T-helper 17 cell (primary cell): Measurements from ENCODE around the gene SEC22A. TPM values are rescaled to one million over a fixed set of nuclear protein-coding genes. Genes with fewer than 3 reads are reported as not detected.

Source experiments
- ATAC-seq: fragments of 150-1000 bp; cut with Tn5 transposase; 2 replicates; pipeline ENCODE4 v1.10.0; 2021; ENCODE audit warnings: mild to moderate bottlenecking, moderate library complexity
- DNase-seq, 3 donors: peaks; one replicate each; pipeline versions ENCODE4 v3.0.0 to v3.0.0-alpha.2; 2020 to 2021
- H3K9me3 ChIP-seq: one replicate; pipeline ENCODE4 v1.7.0; 2013; ENCODE audit warnings: low read length, mild to moderate bottlenecking; ENCODE audit not compliant: control insufficient read depth, poor library complexity, severe bottlenecking
- H3K27ac Mint-ChIP-seq: one replicate; pipeline ENCODE4 v1.8.0; 2022; ENCODE audit warnings: mild to moderate bottlenecking, moderate library complexity, mixed read lengths
- H3K27me3 Mint-ChIP-seq: one replicate; pipeline ENCODE4 v1.8.0; 2022; ENCODE audit warnings: mixed read lengths
- H3K36me3 Mint-ChIP-seq: one replicate; pipeline ENCODE4 v1.8.0; 2022; ENCODE audit warnings: low read depth, mixed read lengths
- H3K4me1 Mint-ChIP-seq: one replicate; pipeline ENCODE4 v1.8.0; 2022; ENCODE audit warnings: mild to moderate bottlenecking, mixed read lengths
- H3K4me3 Mint-ChIP-seq: one replicate; pipeline ENCODE4 v1.8.0; 2022; ENCODE audit warnings: mild to moderate bottlenecking, moderate library complexity, mixed read lengths
- total RNA-seq, 4 donors: library from RNA in 2 of 4; stranded (reverse) in 2 of 4; gene quantifications; one replicate each; pipeline ENCODE4 v1.2.3 and lab custom pipeline; 2022 to 2026

The SEC22A gene
- total RNA-seq, 2 donors from 2014 or later, result 17.2 to 19.2 TPM

- no peak for DNase-seq
- peaks cover 8% of the 10 kb centered on the region for H3K36me3 Mint-ChIP-seq
- peaks cover 10% of the 10 kb centered on the region for H3K4me1 Mint-ChIP-seq
- ATAC-seq, result peak; percentile 60
- no peaks in the 10 kb centered on the region for H3K27me3 Mint-ChIP-seq
- H3K9me3 ChIP-seq, result no peaks in the 10 kb centered on the region
- H3K27ac Mint-ChIP-seq, result peak overlapping the region; percentile 24
- H3K4me3 Mint-ChIP-seq, result no peak overlapping the region
Measured at GRCh38 chr3:123258811-123259420, 57.2 kb downstream of the SEC22A start.

- Mint-ChIP-seq H3K4me3 (no peak overlapping the region), H3K27ac (no peak overlapping the region), H3K36me3 (peaks cover 3% of the 10 kb centered on the region), H3K4me1 (no peaks in the 10 kb centered on the region), H3K27me3 (no peaks in the 10 kb centered on the region)
- no peak for ATAC-seq
- no peaks in the 10 kb centered on the region for H3K9me3 ChIP-seq
- DNase-seq, result no peak
Measured at GRCh38 chr3:123261666-123262065, 59.9 kb downstream of the SEC22A start.

GRCh38 chr3:123262226-123262625 lies 60.5 kb downstream of the SEC22A start:
- no peak overlapping the region for H3K4me3 Mint-ChIP-seq
- no peaks in the 10 kb centered on the region for H3K9me3 ChIP-seq
- no peak for ATAC-seq
- no peaks in the 10 kb centered on the region for H3K27me3 Mint-ChIP-seq
- H3K27ac Mint-ChIP-seq, result no peak overlapping the region
- H3K36me3 Mint-ChIP-seq, result peaks cover 3% of the 10 kb centered on the region
- H3K4me1 Mint-ChIP-seq, result no peaks in the 10 kb centered on the region
- DNase-seq, result no peak

GRCh38 chr3:123262868-123263267 lies 61.1 kb downstream of the SEC22A start:
- Mint-ChIP-seq H3K27me3 (no peaks in the 10 kb centered on the region), H3K27ac (no peak overlapping the region), H3K4me3 (no peak overlapping the region), H3K4me1 (no peaks in the 10 kb centered on the region), H3K36me3 (peaks cover 3% of the 10 kb centered on the region)
- H3K9me3 ChIP-seq, result no peaks in the 10 kb centered on the region
- DNase-seq, result no peak
- ATAC-seq, result no peak

GRCh38 chr3:123263941-123264340 lies 62.2 kb downstream of the SEC22A start:
- DNase-seq (no peak), ATAC-seq (no peak)
- H3K27ac Mint-ChIP-seq, result no peak overlapping the region
- H3K9me3 ChIP-seq, result no peaks in the 10 kb centered on the region
- peaks cover 3% of the 10 kb centered on the region for H3K36me3 Mint-ChIP-seq
- no peaks in the 10 kb centered on the region for H3K4me1 Mint-ChIP-seq
- no peaks in the 10 kb centered on the region for H3K27me3 Mint-ChIP-seq
- no peak overlapping the region for H3K4me3 Mint-ChIP-seq

- no peak overlapping the region for H3K27ac Mint-ChIP-seq
- H3K27me3 Mint-ChIP-seq, result no peaks in the 10 kb centered on the region
- no peaks in the 10 kb centered on the region for H3K4me1 Mint-ChIP-seq
- H3K4me3 Mint-ChIP-seq, result no peak overlapping the region
- H3K36me3 Mint-ChIP-seq, result no peaks in the 10 kb centered on the region
- ATAC-seq (no peak), DNase-seq (no peak)
- H3K9me3 ChIP-seq, result no peaks in the 10 kb centered on the region
Measured at GRCh38 chr3:123267821-123268220, 66.1 kb downstream of the SEC22A start.

- Mint-ChIP-seq H3K4me1 (no peaks in the 10 kb centered on the region), H3K27ac (no peak overlapping the region)
Measured at GRCh38 chr3:123270818-123271217, 69.1 kb downstream of the SEC22A start.

GRCh38 chr3:123271466-123272159 lies 69.9 kb downstream of the SEC22A start:
- Mint-ChIP-seq H3K4me3 (no peak overlapping the region), H3K27ac (no peak overlapping the region)

More at GRCh38 chr3:123270818-123271217, 69.1 kb downstream of the SEC22A start:
- DNase-seq (no peak), ATAC-seq (no peak)
- H3K27me3 Mint-ChIP-seq, result no peaks in the 10 kb centered on the region
- H3K4me3 Mint-ChIP-seq, result no peak overlapping the region
- no peaks in the 10 kb centered on the region for H3K36me3 Mint-ChIP-seq
- no peaks in the 10 kb centered on the region for H3K9me3 ChIP-seq

GRCh38 chr3:123272547-123272946 lies 70.8 kb downstream of the SEC22A start:
- H3K4me3 Mint-ChIP-seq, result no peak overlapping the region
- ATAC-seq (no peak), DNase-seq (no peak)
- no peaks in the 10 kb centered on the region for H3K27me3 Mint-ChIP-seq
- no peaks in the 10 kb centered on the region for H3K9me3 ChIP-seq
- peaks cover 2% of the 10 kb centered on the region for H3K4me1 Mint-ChIP-seq
- H3K36me3 Mint-ChIP-seq, result no peaks in the 10 kb centered on the region
- H3K27ac Mint-ChIP-seq, result no peak overlapping the region

More at GRCh38 chr3:123271466-123272159, 69.9 kb downstream of the SEC22A start:
- ATAC-seq (no peak), DNase-seq (no peak)
- no peaks in the 10 kb centered on the region for H3K27me3 Mint-ChIP-seq
- H3K36me3 Mint-ChIP-seq, result no peaks in the 10 kb centered on the region
- no peaks in the 10 kb centered on the region for H3K4me1 Mint-ChIP-seq
- H3K9me3 ChIP-seq, result no peaks in the 10 kb centered on the region

GRCh38 chr3:123275691-123276090 lies 73.9 kb downstream of the SEC22A start:
- no peaks in the 10 kb centered on the region for H3K27me3 Mint-ChIP-seq
- ATAC-seq (no peak), DNase-seq (no peak)
- H3K9me3 ChIP-seq, result no peaks in the 10 kb centered on the region
- no peak overlapping the region for H3K27ac Mint-ChIP-seq
- H3K4me3 Mint-ChIP-seq, result no peak overlapping the region
- H3K4me1 Mint-ChIP-seq, result peaks cover 2% of the 10 kb centered on the region
- no peaks in the 10 kb centered on the region for H3K36me3 Mint-ChIP-seq

- no peak for ATAC-seq
- H3K36me3 Mint-ChIP-seq, result no peaks in the 10 kb centered on the region
Measured at GRCh38 chr3:123276346-123277006, 74.7 kb downstream of the SEC22A start.

GRCh38 chr3:123277106-123277505 lies 75.4 kb downstream of the SEC22A start:
- no peak for DNase-seq
- no peak overlapping the region for H3K27ac Mint-ChIP-seq
- no peaks in the 10 kb centered on the region for H3K9me3 ChIP-seq

More at GRCh38 chr3:123276346-123277006, 74.7 kb downstream of the SEC22A start:
- no peak for DNase-seq
- H3K27me3 Mint-ChIP-seq, result no peaks in the 10 kb centered on the region
- H3K4me1 Mint-ChIP-seq, result peaks cover 2% of the 10 kb centered on the region
- no peak overlapping the region for H3K27ac Mint-ChIP-seq
- no peaks in the 10 kb centered on the region for H3K9me3 ChIP-seq
- H3K4me3 Mint-ChIP-seq, result no peak overlapping the region

GRCh38 chr3:123278446-123278845 lies 76.7 kb downstream of the SEC22A start:
- H3K4me1 Mint-ChIP-seq, result peaks cover 2% of the 10 kb centered on the region
- no peak overlapping the region for H3K4me3 Mint-ChIP-seq
- no peaks in the 10 kb centered on the region for H3K9me3 ChIP-seq
- H3K36me3 Mint-ChIP-seq, result peaks cover 2% of the 10 kb centered on the region
- no peak for DNase-seq
- no peak for ATAC-seq
- H3K27me3 Mint-ChIP-seq, result no peaks in the 10 kb centered on the region
- no peak overlapping the region for H3K27ac Mint-ChIP-seq

More at GRCh38 chr3:123277106-123277505, 75.4 kb downstream of the SEC22A start:
- peaks cover 2% of the 10 kb centered on the region for H3K36me3 Mint-ChIP-seq
- ATAC-seq, result no peak
- H3K4me3 Mint-ChIP-seq, result no peak overlapping the region
- H3K4me1 Mint-ChIP-seq, result peaks cover 2% of the 10 kb centered on the region
- H3K27me3 Mint-ChIP-seq, result no peaks in the 10 kb centered on the region
